HL-60 (cell line): ENCODE results near the gene CD300LG.
"Not testable (repeated sequence)": the region's sequence is repeated elsewhere in the genome, so short reads cannot be mapped to it uniquely, and the experiment has no call there.

Experiments used
- DNase-seq, 2 experiments: peaks; one replicate each; pipeline ENCODE4 v3.0.0-alpha.2; 2010 to 2020; ENCODE audit warnings: low read depth in 1 of 2, low spot score in 1 of 2
- H3K27ac ChIP-seq: fragments of 250-450 bp; sonication (Bioruptor Pico); replicated peaks from 2 replicates; pipeline ENCODE4 v1.5.1; 2020; ENCODE audit warnings: mild to moderate bottlenecking, moderate library complexity
- H3K27me3 ChIP-seq: fragments of 250-450 bp; sonication (Bioruptor Pico); 2 replicates; pipeline ENCODE4 v1.5.1; 2021; ENCODE audit warnings: mild to moderate bottlenecking, moderate library complexity; ENCODE audit not compliant: insufficient read depth, poor library complexity, severe bottlenecking
- H3K4me3 ChIP-seq: replicated peaks from 2 replicates; pipeline ENCODE4 v1.5.1; 2011; ENCODE audit warnings: mild to moderate bottlenecking, control low read depth, low read length; ENCODE audit not compliant: insufficient read depth
- GABPA ChIP-seq: IDR thresholded peaks from 2 replicates; pipeline ENCODE4 v1.6.1; 2012; ENCODE audit warnings: low read depth
- POLR2AphosphoS5 ChIP-seq: IDR thresholded peaks from 2 replicates; pipeline ENCODE4 v1.6.1; 2012; ENCODE audit warnings: low read depth
- SPI1 ChIP-seq: IDR thresholded peaks from 2 replicates; pipeline ENCODE4 v1.6.1; 2012; ENCODE audit warnings: low read depth, mild to moderate bottlenecking, borderline replicate concordance
- TF ChIP-seq, protein P1 (sequence below): IDR thresholded peaks from 2 replicates; pipeline ENCODE4 v1.6.1; 2012; ENCODE audit warnings: low read depth; ENCODE audit not compliant: insufficient replicate concordance
- TF ChIP-seq, protein P2 (sequence below): IDR thresholded peaks from one replicate; pipeline ENCODE4 v1.5.1; 2011; ENCODE audit warnings: low read length, control low read depth, inconsistent platforms; ENCODE audit not compliant: insufficient read depth

The CD300LG gene

GRCh38 chr17:43891851-43892646 is 45.1 kb downstream of the CD300LG start:
- H3K27ac ChIP-seq = no peak overlapping the region
- DNase-seq = no peak
- TF ChIP-seq SPI1 (no peak), POLR2AphosphoS5 (no peak), GABPA (no peak)
- TF ChIP-seq, protein P1, sequence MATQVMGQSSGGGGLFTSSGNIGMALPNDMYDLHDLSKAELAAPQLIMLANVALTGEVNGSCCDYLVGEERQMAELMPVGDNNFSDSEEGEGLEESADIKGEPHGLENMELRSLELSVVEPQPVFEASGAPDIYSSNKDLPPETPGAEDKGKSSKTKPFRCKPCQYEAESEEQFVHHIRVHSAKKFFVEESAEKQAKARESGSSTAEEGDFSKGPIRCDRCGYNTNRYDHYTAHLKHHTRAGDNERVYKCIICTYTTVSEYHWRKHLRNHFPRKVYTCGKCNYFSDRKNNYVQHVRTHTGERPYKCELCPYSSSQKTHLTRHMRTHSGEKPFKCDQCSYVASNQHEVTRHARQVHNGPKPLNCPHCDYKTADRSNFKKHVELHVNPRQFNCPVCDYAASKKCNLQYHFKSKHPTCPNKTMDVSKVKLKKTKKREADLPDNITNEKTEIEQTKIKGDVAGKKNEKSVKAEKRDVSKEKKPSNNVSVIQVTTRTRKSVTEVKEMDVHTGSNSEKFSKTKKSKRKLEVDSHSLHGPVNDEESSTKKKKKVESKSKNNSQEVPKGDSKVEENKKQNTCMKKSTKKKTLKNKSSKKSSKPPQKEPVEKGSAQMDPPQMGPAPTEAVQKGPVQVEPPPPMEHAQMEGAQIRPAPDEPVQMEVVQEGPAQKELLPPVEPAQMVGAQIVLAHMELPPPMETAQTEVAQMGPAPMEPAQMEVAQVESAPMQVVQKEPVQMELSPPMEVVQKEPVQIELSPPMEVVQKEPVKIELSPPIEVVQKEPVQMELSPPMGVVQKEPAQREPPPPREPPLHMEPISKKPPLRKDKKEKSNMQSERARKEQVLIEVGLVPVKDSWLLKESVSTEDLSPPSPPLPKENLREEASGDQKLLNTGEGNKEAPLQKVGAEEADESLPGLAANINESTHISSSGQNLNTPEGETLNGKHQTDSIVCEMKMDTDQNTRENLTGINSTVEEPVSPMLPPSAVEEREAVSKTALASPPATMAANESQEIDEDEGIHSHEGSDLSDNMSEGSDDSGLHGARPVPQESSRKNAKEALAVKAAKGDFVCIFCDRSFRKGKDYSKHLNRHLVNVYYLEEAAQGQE = no peak
- TF ChIP-seq, protein P2, sequence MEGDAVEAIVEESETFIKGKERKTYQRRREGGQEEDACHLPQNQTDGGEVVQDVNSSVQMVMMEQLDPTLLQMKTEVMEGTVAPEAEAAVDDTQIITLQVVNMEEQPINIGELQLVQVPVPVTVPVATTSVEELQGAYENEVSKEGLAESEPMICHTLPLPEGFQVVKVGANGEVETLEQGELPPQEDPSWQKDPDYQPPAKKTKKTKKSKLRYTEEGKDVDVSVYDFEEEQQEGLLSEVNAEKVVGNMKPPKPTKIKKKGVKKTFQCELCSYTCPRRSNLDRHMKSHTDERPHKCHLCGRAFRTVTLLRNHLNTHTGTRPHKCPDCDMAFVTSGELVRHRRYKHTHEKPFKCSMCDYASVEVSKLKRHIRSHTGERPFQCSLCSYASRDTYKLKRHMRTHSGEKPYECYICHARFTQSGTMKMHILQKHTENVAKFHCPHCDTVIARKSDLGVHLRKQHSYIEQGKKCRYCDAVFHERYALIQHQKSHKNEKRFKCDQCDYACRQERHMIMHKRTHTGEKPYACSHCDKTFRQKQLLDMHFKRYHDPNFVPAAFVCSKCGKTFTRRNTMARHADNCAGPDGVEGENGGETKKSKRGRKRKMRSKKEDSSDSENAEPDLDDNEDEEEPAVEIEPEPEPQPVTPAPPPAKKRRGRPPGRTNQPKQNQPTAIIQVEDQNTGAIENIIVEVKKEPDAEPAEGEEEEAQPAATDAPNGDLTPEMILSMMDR = no peak
- peaks cover 2% of the 10 kb centered on the region for H3K27me3 ChIP-seq
- no peak overlapping the region for H3K4me3 ChIP-seq

DNA sequence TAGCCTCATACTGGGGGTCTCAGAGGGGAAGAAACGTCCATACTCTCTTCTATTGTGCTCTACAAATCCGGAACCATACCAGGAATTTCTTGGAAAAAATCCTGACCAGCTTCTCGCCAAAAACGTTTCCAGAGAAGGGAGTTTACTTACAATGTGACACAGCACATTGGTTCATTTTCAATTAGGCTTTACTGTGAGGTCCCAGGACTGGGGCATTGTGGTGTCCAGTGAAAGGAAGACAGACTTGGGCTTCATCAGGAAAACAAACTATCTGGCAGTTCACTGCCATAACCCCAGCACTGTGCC is 45.6 kb downstream of the CD300LG start:
- DNase-seq = no peak
- no peak overlapping the region for H3K4me3 ChIP-seq
- no peak overlapping the region for H3K27ac ChIP-seq
- H3K27me3 ChIP-seq = peaks cover 2% of the 10 kb centered on the region
- TF ChIP-seq SPI1 (no peak), POLR2AphosphoS5 (no peak), GABPA (no peak)
- TF ChIP-seq, protein P1 = no peak
- TF ChIP-seq, protein P2 = no peak

GRCh38 chr17:43894494-43894893 is 47.5 kb downstream of the CD300LG start:
- H3K4me3 ChIP-seq, DNase-seq, H3K27ac ChIP-seq, H3K27me3 ChIP-seq: not testable (repeated sequence)

GRCh38 chr17:43897831-43898230 is 50.9 kb downstream of the CD300LG start:
- peaks cover 22% of the 10 kb centered on the region for H3K27me3 ChIP-seq
- H3K27ac ChIP-seq = no peak overlapping the region
- TF ChIP-seq, protein P1 = no peak
- TF ChIP-seq, protein P2 = no peak
- no peak for TF ChIP-seq POLR2AphosphoS5
- no peak for TF ChIP-seq GABPA
- no peak for TF ChIP-seq SPI1
- DNase-seq = no peak
- no peak overlapping the region for H3K4me3 ChIP-seq
